ENCODE results near the gene PAK5.

Gene PAK5

GRCh38 chr20:9755301-9755700, 83.6 kb downstream of the PAK5 start:
- no peak overlapping the region for H3K9ac ChIP-seq
- H3K27me3 ChIP-seq (ENCODE audit: control insufficient read depth, insufficient read depth, low read length), result no peaks in the 10 kb centered on the region
- no peak overlapping the region for H3K4me2 ChIP-seq (ENCODE audit: low read length)
- H3K27ac ChIP-seq, result no peak overlapping the region
- H3K36me3 ChIP-seq (ENCODE audit: control insufficient read depth, insufficient read depth, low read length), result no peaks in the 10 kb centered on the region
- no peak overlapping the region for H2AFZ ChIP-seq
- H3K4me1 ChIP-seq, result no peaks in the 10 kb centered on the region
- TF ChIP-seq CTCF (IDR thresholded peaks at IDR 0.05), result no peak
- H3K79me2 ChIP-seq, result no peaks in the 10 kb centered on the region
- no peaks in the 10 kb centered on the region for H3K9me3 ChIP-seq (ENCODE audit: control insufficient read depth, low read length)
- H3K4me3 ChIP-seq (ENCODE audit: low read depth, low read length), result no peak overlapping the region

DNA sequence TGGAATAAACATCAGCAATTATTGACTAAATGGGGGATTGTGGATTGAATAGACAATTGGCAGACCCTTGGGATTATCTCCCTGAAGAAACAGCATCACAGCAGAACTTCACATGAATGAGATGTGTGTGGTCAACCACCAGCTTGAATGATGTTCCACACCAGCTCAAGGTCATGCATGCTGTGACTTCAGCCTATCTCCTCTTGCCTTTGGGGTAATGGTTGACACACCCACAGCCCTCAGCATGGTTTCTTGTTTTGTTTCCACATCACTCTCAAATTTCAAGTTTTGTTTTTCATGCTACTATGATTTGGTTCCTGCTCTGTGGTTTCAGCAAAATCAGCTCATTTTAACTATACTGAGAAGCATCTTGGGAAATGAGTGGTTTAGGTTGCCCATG, 94.3 kb downstream of the PAK5 start:
- Histone ChIP-seq H3K4me1 (peaks cover 4% of the 10 kb centered on the region), H3K4me2 (ENCODE audit: low read length) (no peak overlapping the region), H3K9ac (no peak overlapping the region), H2AFZ (no peak overlapping the region), H3K9me3 (ENCODE audit: control insufficient read depth, low read length) (no peaks in the 10 kb centered on the region), H3K36me3 (ENCODE audit: control insufficient read depth, insufficient read depth, low read length) (no peaks in the 10 kb centered on the region), H3K27ac (no peak overlapping the region), H3K4me3 (ENCODE audit: low read depth, low read length) (no peak overlapping the region), H3K79me2 (no peaks in the 10 kb centered on the region), H3K27me3 (ENCODE audit: control insufficient read depth, insufficient read depth, low read length) (no peaks in the 10 kb centered on the region)
- TF ChIP-seq CTCF (IDR thresholded peaks at IDR 0.05), result no peak

DNA sequence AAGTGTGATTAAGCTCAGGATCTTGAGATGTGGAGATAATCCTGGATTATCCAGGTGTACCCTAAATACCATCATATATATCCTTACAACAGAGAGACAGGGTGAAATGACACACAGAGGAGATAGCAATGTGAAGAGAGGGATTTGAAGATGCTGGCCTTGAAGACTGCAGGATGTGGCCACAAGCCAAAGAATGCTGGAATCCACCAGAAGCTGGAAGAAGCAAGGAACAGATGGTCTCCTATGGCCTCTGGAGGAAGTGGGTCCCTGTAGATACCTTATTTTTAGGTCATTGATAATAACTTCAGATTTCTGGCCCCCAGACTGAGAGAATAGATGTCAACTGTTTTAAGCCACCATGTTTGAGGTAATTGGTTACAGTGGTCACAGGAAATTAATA, 95.0 kb downstream of the PAK5 start:
- TF ChIP-seq CTCF (IDR thresholded peaks at IDR 0.05), result no peak
- Histone ChIP-seq H3K27ac (no peak overlapping the region), H3K27me3 (ENCODE audit: control insufficient read depth, insufficient read depth, low read length) (no peaks in the 10 kb centered on the region), H3K9me3 (ENCODE audit: control insufficient read depth, low read length) (no peaks in the 10 kb centered on the region), H3K36me3 (ENCODE audit: control insufficient read depth, insufficient read depth, low read length) (no peaks in the 10 kb centered on the region), H3K4me2 (ENCODE audit: low read length) (no peak overlapping the region), H3K9ac (no peak overlapping the region), H3K79me2 (no peaks in the 10 kb centered on the region), H2AFZ (no peak overlapping the region), H3K4me1 (peaks cover 4% of the 10 kb centered on the region), H3K4me3 (ENCODE audit: low read depth, low read length) (no peak overlapping the region)

GRCh38 chr20:9742821-9743220, 96.1 kb downstream of the PAK5 start:
- H3K79me2 ChIP-seq, result no peaks in the 10 kb centered on the region
- no peak overlapping the region for H3K4me3 ChIP-seq (ENCODE audit: low read depth, low read length)
- no peaks in the 10 kb centered on the region for H3K36me3 ChIP-seq (ENCODE audit: control insufficient read depth, insufficient read depth, low read length)
- no peak overlapping the region for H2AFZ ChIP-seq
- H3K27me3 ChIP-seq (ENCODE audit: control insufficient read depth, insufficient read depth, low read length), result no peaks in the 10 kb centered on the region
- no peak for TF ChIP-seq CTCF (IDR thresholded peaks at IDR 0.05)
- no peak overlapping the region for H3K4me2 ChIP-seq (ENCODE audit: low read length)
- no peak overlapping the region for H3K9ac ChIP-seq
- H3K9me3 ChIP-seq (ENCODE audit: control insufficient read depth, low read length), result no peaks in the 10 kb centered on the region
- peaks cover 4% of the 10 kb centered on the region for H3K4me1 ChIP-seq
- H3K27ac ChIP-seq, result no peak overlapping the region

DNA sequence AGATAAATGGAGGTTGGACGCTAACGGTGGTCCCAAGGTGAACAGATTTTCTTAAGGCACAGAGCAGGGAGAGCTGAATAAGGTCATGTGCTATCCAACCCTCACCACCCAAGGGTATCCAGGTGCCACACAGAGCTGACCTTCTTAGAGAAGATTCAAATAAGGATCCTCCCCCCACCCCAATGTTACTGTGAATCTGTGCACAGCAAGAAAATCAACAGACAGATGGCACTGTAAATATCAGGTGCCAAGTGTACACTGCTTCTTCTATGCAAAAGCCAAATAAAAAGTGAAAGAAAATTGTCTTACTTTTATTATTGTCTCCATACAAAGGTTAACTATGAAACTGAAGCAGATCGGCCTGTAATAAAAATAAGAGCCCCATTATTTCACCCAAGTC, 96.9 kb downstream of the PAK5 start:
- Histone ChIP-seq H3K79me2 (no peaks in the 10 kb centered on the region), H3K4me2 (ENCODE audit: low read length) (no peak overlapping the region), H3K9me3 (ENCODE audit: control insufficient read depth, low read length) (no peaks in the 10 kb centered on the region), H3K36me3 (ENCODE audit: control insufficient read depth, insufficient read depth, low read length) (no peaks in the 10 kb centered on the region), H2AFZ (no peak overlapping the region), H3K9ac (no peak overlapping the region), H3K27me3 (ENCODE audit: control insufficient read depth, insufficient read depth, low read length) (no peaks in the 10 kb centered on the region), H3K4me1 (peaks cover 4% of the 10 kb centered on the region), H3K4me3 (ENCODE audit: low read depth, low read length) (no peak overlapping the region), H3K27ac (no peak overlapping the region)
- no peak for TF ChIP-seq CTCF (IDR thresholded peaks at IDR 0.05)
